Measurements from ENCODE around the gene MORN4.

MORN4 gene

DNA sequence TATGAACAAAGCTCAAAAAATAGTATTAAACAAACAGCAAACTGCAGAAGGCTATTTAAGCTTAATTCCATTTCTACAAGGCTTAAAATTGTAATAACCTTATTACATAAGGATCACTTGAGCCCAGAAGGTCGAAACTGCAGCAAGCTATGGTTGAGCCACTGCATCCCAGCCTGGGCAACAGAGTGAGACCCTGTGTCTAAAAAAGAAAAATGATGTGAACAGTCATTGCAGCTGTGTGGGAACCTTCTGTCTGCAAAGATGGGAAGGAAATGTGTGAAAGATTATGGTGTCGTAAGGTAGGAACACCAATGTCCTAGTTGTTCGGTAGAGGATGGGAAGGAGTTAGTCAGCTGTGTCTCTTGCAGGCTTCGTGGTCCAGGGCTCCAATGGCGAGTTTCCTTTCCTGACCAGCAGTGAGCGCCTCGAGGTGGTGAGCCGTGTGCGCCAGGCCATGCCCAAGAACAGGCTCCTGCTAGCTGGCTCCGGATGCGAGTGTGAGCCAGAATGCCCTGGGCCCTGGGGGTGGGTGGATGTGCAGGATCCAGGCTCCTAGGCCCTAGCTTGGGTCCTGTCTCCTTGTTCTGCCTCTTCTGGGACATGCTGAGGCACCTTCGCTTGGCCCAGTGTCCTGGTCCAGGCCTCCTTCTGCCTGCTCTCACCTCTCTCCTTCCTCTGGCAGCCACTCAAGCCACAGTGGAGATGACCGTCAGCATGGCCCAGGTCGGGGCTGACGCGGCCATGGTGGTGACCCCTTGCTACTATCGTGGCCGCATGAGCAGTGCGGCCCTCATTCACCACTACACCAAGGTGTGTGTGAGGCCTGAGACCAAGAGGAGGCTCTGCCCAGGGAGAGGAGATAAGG lies 34.7 kb downstream of the MORN4 start:
- no peaks in the 10 kb centered on the region for H3K9me3 ChIP-seq (ENCODE audit: control insufficient read depth, insufficient read depth, low read length)
- no peaks in the 10 kb centered on the region for H3K27me3 ChIP-seq (ENCODE audit: control insufficient read depth, insufficient read depth, low read length)
- H3K27ac ChIP-seq (ENCODE audit: low read length), result no peak overlapping the region
- no peak overlapping the region for H3K4me3 ChIP-seq (ENCODE audit: low read length)
- WGBS (ENCODE audit: insufficient coverage, insufficient read length), result 100% methylated on average over 2 of the region's 19 CpGs
- H3K36me3 ChIP-seq (ENCODE audit: control insufficient read depth, insufficient read depth, low read length), result no peaks in the 10 kb centered on the region
- DNase-seq (ENCODE audit: low read depth, low spot score), result no peak
- no peaks in the 10 kb centered on the region for H3K4me1 ChIP-seq (ENCODE audit: control insufficient read depth, insufficient read depth, low read length)

DNA sequence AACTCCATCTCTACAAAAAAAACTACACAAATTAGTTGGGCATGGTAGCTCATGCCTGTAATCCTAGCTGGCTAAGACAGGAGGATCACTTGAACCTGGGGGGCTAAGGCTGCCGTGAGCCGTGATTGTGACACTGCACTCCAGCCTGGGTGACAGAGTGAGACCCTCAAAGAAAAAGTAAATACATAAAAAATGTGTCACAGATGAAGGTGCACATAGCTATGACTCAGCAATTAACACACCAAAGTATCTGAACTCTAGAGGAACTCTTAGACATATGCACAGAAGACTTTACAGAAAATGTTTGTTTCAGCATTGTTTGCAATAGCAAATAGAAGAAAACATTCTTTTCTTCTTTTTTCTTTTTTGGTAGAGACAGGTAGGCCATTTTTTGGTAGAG lies 35.5 kb downstream of the MORN4 start:
- H3K27ac ChIP-seq (ENCODE audit: low read length), result no peak overlapping the region
- WGBS (ENCODE audit: insufficient coverage, insufficient read length), result no CpG with 5 or more reads among the region's 2 CpGs

DNA sequence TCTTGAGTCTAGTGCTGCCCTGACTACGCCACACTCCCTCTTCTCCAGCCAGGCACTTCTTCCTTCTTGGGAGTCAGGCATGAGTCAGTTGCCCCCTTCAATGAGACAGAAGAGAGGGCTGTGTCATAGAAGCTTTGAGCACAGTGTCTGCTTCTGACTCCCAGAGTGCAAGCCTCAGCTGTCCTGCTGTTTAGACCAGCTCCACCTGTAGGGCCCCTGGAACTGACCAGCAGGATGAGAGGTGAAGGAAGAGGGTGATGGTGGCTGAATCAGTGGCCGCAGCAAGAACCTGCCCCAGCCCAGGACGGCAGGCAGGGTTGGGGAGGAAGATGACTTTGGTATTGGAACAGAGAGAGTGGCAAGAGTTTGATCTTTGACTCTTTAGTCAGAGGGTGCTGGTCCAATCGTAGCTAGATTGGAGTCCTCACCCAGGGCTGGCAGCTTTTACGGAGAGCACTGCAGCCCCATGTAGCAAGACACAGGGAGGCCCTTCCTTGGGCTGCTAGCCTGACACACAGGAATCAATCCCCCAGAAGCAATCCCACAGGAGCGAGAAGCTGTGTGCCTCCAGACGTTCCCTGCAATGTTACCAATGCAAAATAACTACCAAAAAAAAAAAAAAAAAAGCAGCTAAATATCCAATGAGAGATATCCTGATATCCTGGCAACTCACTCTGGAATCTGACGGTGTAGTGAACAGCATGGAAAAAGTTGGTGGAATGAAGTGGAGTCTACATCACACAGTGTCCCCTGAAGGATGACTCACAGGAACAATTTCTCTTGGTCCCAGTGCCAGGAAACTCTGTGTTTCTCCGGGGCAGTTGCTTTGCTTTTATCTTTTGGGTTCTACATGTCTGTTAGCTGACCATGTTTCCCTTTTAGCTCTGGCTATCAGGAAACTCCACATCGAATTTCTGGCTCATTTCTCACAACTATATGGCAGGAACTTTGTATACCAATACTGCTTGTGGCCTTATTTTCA lies 36.9 kb downstream of the MORN4 start:
- no CpG with 5 or more reads among the region's 10 CpGs for WGBS (ENCODE audit: insufficient coverage, insufficient read length)
- DNase-seq (ENCODE audit: low read depth, low spot score), result no peak
- Histone ChIP-seq H3K4me3 (ENCODE audit: low read length) (no peak overlapping the region), H3K27me3 (ENCODE audit: control insufficient read depth, insufficient read depth, low read length) (no peaks in the 10 kb centered on the region), H3K36me3 (ENCODE audit: control insufficient read depth, insufficient read depth, low read length) (no peaks in the 10 kb centered on the region), H3K9me3 (ENCODE audit: control insufficient read depth, insufficient read depth, low read length) (no peaks in the 10 kb centered on the region), H3K4me1 (ENCODE audit: control insufficient read depth, insufficient read depth, low read length) (no peaks in the 10 kb centered on the region), H3K27ac (ENCODE audit: low read length) (no peak overlapping the region)

More for the DNA sequence above, 35.5 kb downstream of the MORN4 start:
- no peaks in the 10 kb centered on the region for H3K9me3 ChIP-seq (ENCODE audit: control insufficient read depth, insufficient read depth, low read length)
- H3K4me1 ChIP-seq (ENCODE audit: control insufficient read depth, insufficient read depth, low read length), result no peaks in the 10 kb centered on the region
- no peak overlapping the region for H3K4me3 ChIP-seq (ENCODE audit: low read length)
- no peaks in the 10 kb centered on the region for H3K36me3 ChIP-seq (ENCODE audit: control insufficient read depth, insufficient read depth, low read length)
- no peaks in the 10 kb centered on the region for H3K27me3 ChIP-seq (ENCODE audit: control insufficient read depth, insufficient read depth, low read length)
- no peak for DNase-seq (ENCODE audit: low read depth, low spot score)

DNA sequence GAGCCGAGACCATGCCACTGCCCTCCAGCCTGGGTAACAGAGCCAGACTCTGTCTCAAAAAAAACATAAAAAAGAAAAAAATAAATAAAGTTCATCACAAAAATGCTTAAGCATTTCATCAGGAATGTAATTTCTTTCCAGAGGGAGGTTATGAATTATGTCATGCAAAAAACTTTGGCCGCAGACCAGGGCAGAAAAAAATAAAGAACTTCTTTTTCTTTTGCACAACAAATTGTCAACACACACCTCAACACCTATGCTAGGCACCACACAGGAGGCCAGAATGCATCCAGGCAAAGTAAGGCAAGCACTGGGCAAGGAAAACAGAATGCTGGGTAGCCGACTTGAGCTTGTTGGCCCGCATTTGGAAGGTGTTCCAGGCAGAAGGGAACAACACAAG lies 39.9 kb downstream of the MORN4 start:
- no peak for DNase-seq (ENCODE audit: low read depth, low spot score)
- Histone ChIP-seq H3K9me3 (ENCODE audit: control insufficient read depth, insufficient read depth, low read length) (no peaks in the 10 kb centered on the region), H3K36me3 (ENCODE audit: control insufficient read depth, insufficient read depth, low read length) (no peaks in the 10 kb centered on the region), H3K27me3 (ENCODE audit: control insufficient read depth, insufficient read depth, low read length) (no peaks in the 10 kb centered on the region), H3K4me3 (ENCODE audit: low read length) (no peak overlapping the region), H3K4me1 (ENCODE audit: control insufficient read depth, insufficient read depth, low read length) (no peaks in the 10 kb centered on the region), H3K27ac (ENCODE audit: low read length) (no peak overlapping the region)
- no CpG with 5 or more reads among the region's 4 CpGs for WGBS (ENCODE audit: insufficient coverage, insufficient read length)

DNA sequence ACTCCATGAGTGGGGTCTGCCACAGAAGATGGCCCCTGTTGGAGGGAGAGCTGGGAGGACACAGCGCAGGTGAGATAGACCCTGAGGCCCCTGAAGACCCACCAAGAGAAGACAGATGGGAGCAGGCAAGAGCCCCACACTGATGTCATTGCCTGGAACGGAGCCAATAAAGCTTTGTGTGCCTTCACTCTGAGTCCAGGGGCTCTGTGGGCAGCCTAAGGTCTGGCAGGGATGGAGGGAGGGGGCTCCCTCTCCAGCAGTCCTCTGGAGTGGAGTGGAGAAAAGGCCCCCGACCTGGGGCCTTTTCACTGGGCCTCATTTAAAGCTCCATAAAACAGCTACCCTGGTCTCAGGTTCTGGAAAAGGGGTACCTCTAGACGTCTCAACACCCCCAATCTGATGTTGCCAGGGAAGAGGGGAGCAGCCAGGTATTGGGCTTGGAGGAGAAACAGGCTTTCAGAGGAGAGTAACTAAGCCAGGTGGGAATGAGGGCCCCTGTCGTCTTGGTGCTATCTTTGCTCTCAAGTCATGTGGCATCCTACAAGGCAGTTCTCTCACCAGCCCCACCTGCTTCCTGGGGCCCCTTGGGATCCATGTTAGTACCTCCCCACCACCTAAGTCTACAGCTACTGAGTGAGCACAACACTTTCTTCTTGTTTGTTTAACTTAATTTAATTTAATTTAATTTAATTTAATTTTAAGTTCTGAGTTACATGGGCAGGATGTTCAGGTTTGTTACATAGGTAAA lies 42.4 kb downstream of the MORN4 start:
- no CpG with 5 or more reads among the region's 5 CpGs for whole genome bisulfite sequencing (ENCODE audit: insufficient coverage, insufficient read length)
- H3K4me3 ChIP-seq (ENCODE audit: low read length), result no peak overlapping the region; the same call in 1 of the 2 replicates
- no peaks in the 10 kb centered on the region for H3K27me3 ChIP-seq (ENCODE audit: control insufficient read depth, insufficient read depth, low read length)
- no peaks in the 10 kb centered on the region for H3K36me3 ChIP-seq (ENCODE audit: control insufficient read depth, insufficient read depth, low read length)
- no peaks in the 10 kb centered on the region for H3K4me1 ChIP-seq (ENCODE audit: control insufficient read depth, insufficient read depth, low read length)
- no peaks in the 10 kb centered on the region for H3K9me3 ChIP-seq (ENCODE audit: control insufficient read depth, insufficient read depth, low read length)
- H3K27ac ChIP-seq (ENCODE audit: low read length), result no peak overlapping the region
- no peak for DNase-seq (ENCODE audit: low read depth, low spot score)

DNA sequence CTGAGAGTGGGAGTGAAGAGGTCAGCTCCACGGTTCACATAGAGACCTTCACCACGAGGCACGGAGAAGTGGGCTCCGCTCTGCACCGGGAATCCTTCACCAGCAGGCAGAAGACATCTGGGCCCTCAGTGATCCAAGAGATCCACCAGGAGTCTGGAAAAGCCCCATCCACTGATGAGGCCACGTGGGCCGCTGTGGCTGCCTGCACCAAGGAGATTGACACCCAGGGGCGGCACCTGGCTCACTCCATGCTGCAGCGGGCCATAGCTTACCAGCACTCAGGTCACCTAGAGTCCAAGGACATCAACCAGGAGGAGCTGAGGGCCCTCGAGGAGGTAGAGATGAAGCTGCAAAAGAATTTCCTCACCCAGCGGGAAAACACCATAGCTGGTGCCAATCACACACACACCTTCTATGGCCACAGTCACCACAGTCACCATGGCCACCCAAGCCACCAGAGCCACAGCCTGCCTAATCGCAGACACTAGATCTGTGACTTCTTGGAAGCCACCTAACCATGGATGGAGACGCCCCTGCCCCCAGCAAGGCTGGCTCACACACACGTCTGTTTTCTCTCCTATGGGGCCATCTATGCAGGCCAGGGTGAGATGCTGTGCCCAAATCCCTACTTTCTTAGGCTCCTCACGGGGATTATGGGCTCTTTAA lies 43.1 kb downstream of the MORN4 start:
- no CpG with 5 or more reads among the region's 15 CpGs for WGBS (ENCODE audit: insufficient coverage, insufficient read length)
- Histone ChIP-seq H3K9me3 (ENCODE audit: control insufficient read depth, insufficient read depth, low read length) (no peaks in the 10 kb centered on the region), H3K27ac (ENCODE audit: low read length) (no peak overlapping the region), H3K36me3 (ENCODE audit: control insufficient read depth, insufficient read depth, low read length) (no peaks in the 10 kb centered on the region), H3K4me1 (ENCODE audit: control insufficient read depth, insufficient read depth, low read length) (no peaks in the 10 kb centered on the region), H3K27me3 (ENCODE audit: control insufficient read depth, insufficient read depth, low read length) (no peaks in the 10 kb centered on the region), H3K4me3 (ENCODE audit: low read length) (no peak overlapping the region; the same call in 1 of the 2 replicates)
- DNase-seq (ENCODE audit: low read depth, low spot score), result no peak

DNA sequence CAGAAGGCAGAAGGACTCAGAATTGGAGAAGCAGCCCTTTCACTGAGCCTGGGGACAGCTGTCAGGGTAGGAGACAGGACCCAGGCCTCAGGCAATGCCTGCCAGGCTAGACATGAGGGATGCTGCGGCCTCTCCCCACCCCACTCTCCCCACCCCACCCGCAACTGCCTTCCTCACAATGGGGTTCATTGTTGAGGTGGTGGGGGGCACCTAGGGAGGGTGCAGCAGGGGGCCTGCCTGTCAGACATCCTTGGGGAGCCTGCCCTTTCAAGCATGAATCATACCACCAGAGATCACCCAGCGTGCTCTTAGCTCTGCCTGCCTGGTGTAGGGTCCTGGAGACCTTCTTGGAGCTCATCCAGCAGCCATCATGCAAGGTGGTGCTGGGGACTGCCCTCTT lies 43.8 kb downstream of the MORN4 start, which contains the start of gene C10orf62:
C10orf62 (plus strand) TSS at position 243 of the 400 bp plus-strand sequence. CDS start 177 bp downstream, outside the sequence.
- no peak for DNase-seq (ENCODE audit: low read depth, low spot score)
- no peaks in the 10 kb centered on the region for H3K36me3 ChIP-seq (ENCODE audit: control insufficient read depth, insufficient read depth, low read length)
- peaks cover 1% of the 10 kb centered on the region; the same call in 1 of the 2 replicates for H3K4me1 ChIP-seq (ENCODE audit: control insufficient read depth, insufficient read depth, low read length)
- no peaks in the 10 kb centered on the region for H3K9me3 ChIP-seq (ENCODE audit: control insufficient read depth, insufficient read depth, low read length)
- H3K4me3 ChIP-seq (ENCODE audit: low read length), result no peak within 1 kb of the TSS
- WGBS (ENCODE audit: insufficient coverage, insufficient read length), result no CpG with 5 or more reads among the region's 3 CpGs
- H3K27ac ChIP-seq (ENCODE audit: low read length), result no peak within 1 kb of the TSS
- no peaks in the 10 kb centered on the region for H3K27me3 ChIP-seq (ENCODE audit: control insufficient read depth, insufficient read depth, low read length)

DNA sequence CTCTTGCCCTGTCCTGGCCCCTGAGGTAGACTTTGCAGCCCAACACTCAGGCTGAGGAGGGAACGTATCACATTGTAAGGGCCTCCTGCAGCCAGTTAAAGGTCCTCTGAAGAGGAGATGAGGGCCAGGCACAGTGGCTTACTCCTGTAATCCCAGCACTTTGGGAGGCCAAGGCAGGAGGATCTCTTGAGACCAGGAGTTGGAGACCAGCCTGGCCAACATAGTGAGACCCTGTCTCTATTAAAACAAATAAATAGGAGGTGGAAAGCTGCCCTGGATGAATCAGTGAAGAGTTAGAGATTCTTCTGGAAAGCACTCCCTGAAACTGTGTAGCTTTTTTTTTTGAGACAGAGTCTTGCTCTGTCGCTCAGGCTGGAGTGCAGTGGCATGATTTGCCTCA lies 46.1 kb downstream of the MORN4 start:
- Histone ChIP-seq H3K9me3 (ENCODE audit: control insufficient read depth, insufficient read depth, low read length) (no peaks in the 10 kb centered on the region), H3K4me1 (ENCODE audit: control insufficient read depth, insufficient read depth, low read length) (peaks cover 1% of the 10 kb centered on the region; the same call in 1 of the 2 replicates), H3K27ac (ENCODE audit: low read length) (no peak overlapping the region), H3K27me3 (ENCODE audit: control insufficient read depth, insufficient read depth, low read length) (no peaks in the 10 kb centered on the region), H3K36me3 (ENCODE audit: control insufficient read depth, insufficient read depth, low read length) (no peaks in the 10 kb centered on the region; the same call in 1 of the 2 replicates), H3K4me3 (ENCODE audit: low read length) (no peak overlapping the region)
- no peak for DNase-seq (ENCODE audit: low read depth, low spot score)
- no CpG with 5 or more reads among the region's 2 CpGs for WGBS (ENCODE audit: insufficient coverage, insufficient read length)

DNA sequence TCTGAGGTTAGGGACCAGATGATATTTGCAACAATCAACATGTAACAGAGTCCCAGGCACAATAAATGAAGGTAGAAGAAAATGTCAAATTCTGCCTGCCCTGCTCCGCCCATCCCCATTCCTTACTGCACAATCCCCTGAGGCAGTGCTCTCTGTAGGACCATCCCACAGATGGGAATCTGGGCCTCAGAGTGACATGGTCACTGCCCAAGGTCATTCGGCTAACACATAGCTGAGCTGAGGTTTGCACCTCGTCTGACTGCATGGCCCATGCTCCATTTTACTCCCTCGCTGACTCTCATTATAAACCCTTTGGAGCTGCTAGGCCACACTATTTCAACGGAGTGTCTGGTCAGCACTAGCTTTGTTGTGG lies 47.9 kb downstream of the MORN4 start:
- DNase-seq (ENCODE audit: low read depth, low spot score), result no peak

More for the DNA sequence above, 47.9 kb downstream of the MORN4 start:
- Histone ChIP-seq H3K4me1 (ENCODE audit: control insufficient read depth, insufficient read depth, low read length) (peaks cover 1% of the 10 kb centered on the region; the same call in 1 of the 2 replicates), H3K9me3 (ENCODE audit: control insufficient read depth, insufficient read depth, low read length) (no peaks in the 10 kb centered on the region), H3K36me3 (ENCODE audit: control insufficient read depth, insufficient read depth, low read length) (no peaks in the 10 kb centered on the region; the same call in 1 of the 2 replicates), H3K27me3 (ENCODE audit: control insufficient read depth, insufficient read depth, low read length) (no peaks in the 10 kb centered on the region), H3K27ac (ENCODE audit: low read length) (no peak overlapping the region), H3K4me3 (ENCODE audit: low read length) (no peak overlapping the region)
- WGBS (ENCODE audit: insufficient coverage, insufficient read length), result no CpG with 5 or more reads among the region's 5 CpGs

Measured in iPS DF 6.9 (cell line).